ENCODE data around the gene LRRC61.

The LRRC61 gene

GRCh38 chr7:150363872-150364271 is 40.7 kb downstream of the LRRC61 start:
- Histone ChIP-seq H3K4me2 (ENCODE audit: low read length) (no peak overlapping the region), H2BK120ac (ENCODE audit: low read depth, low read length) (no peak overlapping the region), H4K8ac (ENCODE audit: low read depth, low read length) (no peak overlapping the region), H3K56ac (ENCODE audit: low read length) (no peak overlapping the region), H3K36me3 (ENCODE audit: control insufficient read depth, insufficient read depth, low read length) (no peaks in the 10 kb centered on the region), H3K23ac (ENCODE audit: low read length) (no peak overlapping the region), H3K27ac (ENCODE audit: low read depth, low read length) (no peak overlapping the region), H3K79me1 (ENCODE audit: low read length) (no peaks in the 10 kb centered on the region), H3K79me2 (ENCODE audit: control insufficient read depth, insufficient read depth, low read length) (peaks cover under 1% of the 10 kb centered on the region), H2AK5ac (ENCODE audit: low read length) (no peak overlapping the region), H3K27me3 (ENCODE audit: insufficient read depth, low read length, poor library complexity) (no peaks in the 10 kb centered on the region), H3K18ac (ENCODE audit: low read length) (no peak overlapping the region), H2BK5ac (ENCODE audit: low read length) (no peak overlapping the region), H3K4me1 (ENCODE audit: control insufficient read depth, low read depth, low read length) (no peaks in the 10 kb centered on the region), H4K5ac (ENCODE audit: low read length) (no peak overlapping the region), H3K4ac (ENCODE audit: low read depth, low read length) (no peak overlapping the region), H2BK15ac (replicated peaks; ENCODE audit: low read depth) (no peak overlapping the region), H3K9ac (ENCODE audit: low read length) (no peak overlapping the region), H3K4me3 (ENCODE audit: low read length) (no peak overlapping the region)
- no peak for DNase-seq
- no CpG with 5 or more reads among the region's 5 CpGs for WGBS (ENCODE audit: extremely low coverage, insufficient coverage, low lambda C conversion rate)

DNA sequence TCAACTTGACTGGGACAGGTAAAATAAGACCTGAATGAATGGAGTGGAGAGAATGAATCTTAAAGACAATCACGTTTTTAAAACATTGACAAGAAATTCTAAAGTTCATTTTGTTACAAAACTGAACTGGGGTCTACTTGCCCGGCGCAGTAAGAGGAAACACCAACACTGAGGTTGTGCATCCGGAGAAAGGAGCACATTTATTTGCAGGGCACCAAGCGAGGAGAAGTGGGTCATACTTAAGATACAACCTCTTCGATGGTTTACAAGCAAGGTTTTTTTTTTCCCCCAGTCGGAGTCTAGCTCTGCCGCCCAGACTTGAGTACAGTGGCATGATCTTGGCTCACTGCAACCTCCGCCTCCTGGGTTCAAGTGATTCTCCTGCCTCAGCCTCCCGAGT is 42.0 kb downstream of the LRRC61 start:
- no peak for DNase-seq

GRCh38 chr7:150365673-150366398 is 42.7 kb downstream of the LRRC61 start:
- H3K79me2 ChIP-seq (ENCODE audit: control insufficient read depth, insufficient read depth, low read length), result peaks cover 20% of the 10 kb centered on the region
- no peak overlapping the region for H3K56ac ChIP-seq (ENCODE audit: low read length)
- H3K27me3 ChIP-seq (ENCODE audit: insufficient read depth, low read length, poor library complexity), result no peaks in the 10 kb centered on the region
- H2BK120ac ChIP-seq (ENCODE audit: low read depth, low read length), result no peak overlapping the region
- H4K8ac ChIP-seq (ENCODE audit: low read depth, low read length), result no peak overlapping the region
- H3K79me1 ChIP-seq (ENCODE audit: low read length), result peaks cover 12% of the 10 kb centered on the region
- peaks cover 3% of the 10 kb centered on the region for H3K36me3 ChIP-seq (ENCODE audit: control insufficient read depth, insufficient read depth, low read length)
- H2BK5ac ChIP-seq (ENCODE audit: low read length), result peak overlapping the region; percentile 41
- no peak overlapping the region for H3K9ac ChIP-seq (ENCODE audit: low read length)
- H3K4me1 ChIP-seq (ENCODE audit: control insufficient read depth, low read depth, low read length), result peaks cover 6% of the 10 kb centered on the region
- H3K27ac ChIP-seq (ENCODE audit: low read depth, low read length), result no peak overlapping the region
- H3K18ac ChIP-seq (ENCODE audit: low read length), result no peak overlapping the region
- H3K23ac ChIP-seq (ENCODE audit: low read length), result no peak overlapping the region
- peak; percentile 69 for DNase-seq
- no peak overlapping the region for H2AK5ac ChIP-seq (ENCODE audit: low read length)
- no peak overlapping the region for H2BK15ac ChIP-seq (replicated peaks; ENCODE audit: low read depth)
- no CpG with 5 or more reads among the region's 5 CpGs for WGBS (ENCODE audit: extremely low coverage, insufficient coverage, low lambda C conversion rate)
- H3K4me3 ChIP-seq (ENCODE audit: low read length), result no peak overlapping the region
- H3K4me2 ChIP-seq (ENCODE audit: low read length), result no peak overlapping the region
- no peak overlapping the region for H3K4ac ChIP-seq (ENCODE audit: low read depth, low read length)
- no peak overlapping the region for H4K5ac ChIP-seq (ENCODE audit: low read length)

More for the DNA sequence above, 42.0 kb downstream of the LRRC61 start:
- Histone ChIP-seq H3K56ac (ENCODE audit: low read length) (no peak overlapping the region), H4K8ac (ENCODE audit: low read depth, low read length) (no peak overlapping the region), H3K23ac (ENCODE audit: low read length) (no peak overlapping the region), H2BK15ac (replicated peaks; ENCODE audit: low read depth) (no peak overlapping the region), H2AK5ac (ENCODE audit: low read length) (no peak overlapping the region), H4K5ac (ENCODE audit: low read length) (no peak overlapping the region), H2BK5ac (ENCODE audit: low read length) (no peak overlapping the region), H3K18ac (ENCODE audit: low read length) (no peak overlapping the region), H3K4ac (ENCODE audit: low read depth, low read length) (no peak overlapping the region), H3K36me3 (ENCODE audit: control insufficient read depth, insufficient read depth, low read length) (no peaks in the 10 kb centered on the region), H3K27me3 (ENCODE audit: insufficient read depth, low read length, poor library complexity) (no peaks in the 10 kb centered on the region), H3K4me3 (ENCODE audit: low read length) (no peak overlapping the region), H3K79me2 (ENCODE audit: control insufficient read depth, insufficient read depth, low read length) (peaks cover 13% of the 10 kb centered on the region), H3K79me1 (ENCODE audit: low read length) (peaks cover 7% of the 10 kb centered on the region), H2BK120ac (ENCODE audit: low read depth, low read length) (no peak overlapping the region), H3K9ac (ENCODE audit: low read length) (no peak overlapping the region), H3K27ac (ENCODE audit: low read depth, low read length) (no peak overlapping the region), H3K4me2 (ENCODE audit: low read length) (no peak overlapping the region), H3K4me1 (ENCODE audit: control insufficient read depth, low read depth, low read length) (peaks cover 6% of the 10 kb centered on the region)
- WGBS (ENCODE audit: extremely low coverage, insufficient coverage, low lambda C conversion rate), result no CpG with 5 or more reads among the region's 10 CpGs

DNA sequence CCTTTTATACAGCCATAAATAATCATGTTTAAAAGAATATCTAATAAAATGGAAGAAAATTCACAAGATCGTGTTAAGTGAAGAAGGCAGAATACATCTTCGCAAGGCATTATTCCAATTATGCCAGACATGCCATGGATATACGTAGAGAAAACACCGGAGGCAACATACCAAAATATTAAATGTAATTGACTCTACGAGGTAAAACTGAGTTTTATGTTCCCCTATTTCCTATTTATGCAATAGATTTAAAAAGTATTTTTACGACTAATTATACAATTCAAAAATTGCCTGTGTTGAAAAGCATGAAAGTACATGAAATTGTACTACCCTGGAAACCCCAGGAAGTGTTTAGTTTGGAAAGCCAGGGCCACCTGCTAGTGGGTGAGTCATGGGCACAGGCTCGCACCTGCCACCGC is 44.5 kb downstream of the LRRC61 start:
- WGBS (ENCODE audit: extremely low coverage, insufficient coverage, low lambda C conversion rate), result no CpG with 5 or more reads among the region's 8 CpGs
- no peak for DNase-seq
- H3K27ac ChIP-seq (ENCODE audit: low read depth, low read length), result peak overlapping the region; percentile 79

DNA sequence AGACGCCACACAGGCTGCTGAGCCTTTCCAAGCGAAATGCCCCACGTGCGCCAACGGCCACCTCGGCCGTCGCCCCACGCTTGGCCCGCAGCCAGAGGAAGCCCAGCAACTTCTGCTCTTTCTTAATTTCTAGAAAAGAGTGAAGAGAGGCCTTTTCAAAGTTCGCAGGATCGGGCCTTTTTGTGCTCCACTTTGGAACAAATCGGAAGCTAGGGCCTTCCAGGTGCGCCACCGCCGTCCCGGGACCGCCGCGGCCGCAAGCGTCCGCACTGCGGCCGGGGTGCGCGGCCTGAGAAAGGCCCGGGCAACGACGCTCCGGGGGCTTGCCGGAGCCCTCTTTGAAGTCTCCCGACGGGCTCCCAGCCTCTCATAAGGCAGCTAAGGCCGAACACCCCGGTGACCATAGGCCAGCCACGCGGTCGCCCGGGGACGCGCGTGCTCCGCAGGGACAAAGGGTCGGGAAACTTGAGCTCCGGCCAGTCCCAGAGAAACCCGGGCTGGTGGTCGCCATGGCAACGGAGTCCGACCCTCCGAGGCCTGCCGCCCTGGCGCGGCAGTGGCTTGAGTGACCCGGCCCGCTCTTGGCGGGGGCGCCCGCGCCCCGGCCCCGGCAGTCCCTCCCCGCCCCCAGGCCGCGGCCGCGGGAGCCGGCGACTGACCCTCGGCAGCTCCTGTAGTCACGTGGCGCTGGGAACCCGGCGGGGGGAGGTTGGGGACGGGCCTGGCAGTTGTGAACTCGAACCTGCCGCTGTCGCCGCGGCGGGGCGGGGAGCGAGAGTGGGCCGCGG is 45.1 kb downstream of the LRRC61 start, which contains the start of gene REPIN1:
Gene REPIN1, plus strand, starts transcription at position 727 of the 788 bp plus-strand sequence. CDS start 890 bp downstream, outside the sequence.
- H2BK120ac ChIP-seq (ENCODE audit: low read depth, low read length), result peak within 1 kb of the TSS; percentile 3
- peak within 1 kb of the TSS; percentile 100 for H3K56ac ChIP-seq (ENCODE audit: low read length)
- H2BK5ac ChIP-seq (ENCODE audit: low read length), result peak within 1 kb of the TSS; percentile 97
- peaks cover 39% of the 10 kb centered on the region for H3K79me2 ChIP-seq (ENCODE audit: control insufficient read depth, insufficient read depth, low read length)
- H3K4me3 ChIP-seq (ENCODE audit: low read length), result peak within 1 kb of the TSS; percentile 87
- peak within 1 kb of the TSS; percentile 79 for H3K27ac ChIP-seq (ENCODE audit: low read depth, low read length)
- H2AK5ac ChIP-seq (ENCODE audit: low read length), result peak within 1 kb of the TSS; percentile 99
- H3K9ac ChIP-seq (ENCODE audit: low read length), result peak within 1 kb of the TSS; percentile 87
- H4K5ac ChIP-seq (ENCODE audit: low read length), result peak within 1 kb of the TSS; percentile 71
- H3K23ac ChIP-seq (ENCODE audit: low read length), result peak within 1 kb of the TSS; percentile 94
- H2BK15ac ChIP-seq (replicated peaks; ENCODE audit: low read depth), result no peak within 1 kb of the TSS
- no CpG with 5 or more reads among the region's 85 CpGs for WGBS (ENCODE audit: extremely low coverage, insufficient coverage, low lambda C conversion rate)
- H3K4ac ChIP-seq (ENCODE audit: low read depth, low read length), result peak within 1 kb of the TSS; percentile 96
- H3K4me2 ChIP-seq (ENCODE audit: low read length), result peak within 1 kb of the TSS; percentile 69
- peak within 1 kb of the TSS; percentile 42 for H4K8ac ChIP-seq (ENCODE audit: low read depth, low read length)
- H3K4me1 ChIP-seq (ENCODE audit: control insufficient read depth, low read depth, low read length), result peaks cover 6% of the 10 kb centered on the region
- peaks cover 16% of the 10 kb centered on the region for H3K79me1 ChIP-seq (ENCODE audit: low read length)
- H3K18ac ChIP-seq (ENCODE audit: low read length), result peak within 1 kb of the TSS; percentile 35
- peak; percentile 95 for DNase-seq
- no peaks in the 10 kb centered on the region for H3K27me3 ChIP-seq (ENCODE audit: insufficient read depth, low read length, poor library complexity)
- H3K36me3 ChIP-seq (ENCODE audit: control insufficient read depth, insufficient read depth, low read length), result peaks cover 3% of the 10 kb centered on the region

More for the DNA sequence above, 44.5 kb downstream of the LRRC61 start:
- peak overlapping the region; percentile 35 for H3K18ac ChIP-seq (ENCODE audit: low read length)
- H3K4me2 ChIP-seq (ENCODE audit: low read length), result no peak overlapping the region
- H3K23ac ChIP-seq (ENCODE audit: low read length), result no peak overlapping the region
- H4K5ac ChIP-seq (ENCODE audit: low read length), result no peak overlapping the region
- no peaks in the 10 kb centered on the region for H3K27me3 ChIP-seq (ENCODE audit: insufficient read depth, low read length, poor library complexity)
- H3K4me3 ChIP-seq (ENCODE audit: low read length), result no peak overlapping the region
- peaks cover 3% of the 10 kb centered on the region for H3K36me3 ChIP-seq (ENCODE audit: control insufficient read depth, insufficient read depth, low read length)
- H3K9ac ChIP-seq (ENCODE audit: low read length), result peak overlapping the region; percentile 87
- H3K79me1 ChIP-seq (ENCODE audit: low read length), result peaks cover 12% of the 10 kb centered on the region
- peaks cover 35% of the 10 kb centered on the region for H3K79me2 ChIP-seq (ENCODE audit: control insufficient read depth, insufficient read depth, low read length)
- H4K8ac ChIP-seq (ENCODE audit: low read depth, low read length), result peak overlapping the region; percentile 42
- H2BK5ac ChIP-seq (ENCODE audit: low read length), result no peak overlapping the region
- peak overlapping the region; percentile 100 for H3K56ac ChIP-seq (ENCODE audit: low read length)
- H2AK5ac ChIP-seq (ENCODE audit: low read length), result no peak overlapping the region
- H3K4ac ChIP-seq (ENCODE audit: low read depth, low read length), result peak overlapping the region; percentile 96
- H2BK15ac ChIP-seq (replicated peaks; ENCODE audit: low read depth), result no peak overlapping the region
- H3K4me1 ChIP-seq (ENCODE audit: control insufficient read depth, low read depth, low read length), result peaks cover 6% of the 10 kb centered on the region
- no peak overlapping the region for H2BK120ac ChIP-seq (ENCODE audit: low read depth, low read length)
